ENCODE measurements around the gene TGFBR2.

TGFBR2 gene

GRCh38 chr3:30723211-30723610 is 116.8 kb downstream of the TGFBR2 start:
- TF ChIP-seq CTCF (IDR thresholded peaks at IDR 0.05; ENCODE audit: low read depth, low read length, missing control alignments), result no peak
- no peak overlapping the region for H3K4me3 ChIP-seq (ENCODE audit: low read depth, low read length)
- no peak for DNase-seq (ENCODE audit: low read depth)

DNA sequence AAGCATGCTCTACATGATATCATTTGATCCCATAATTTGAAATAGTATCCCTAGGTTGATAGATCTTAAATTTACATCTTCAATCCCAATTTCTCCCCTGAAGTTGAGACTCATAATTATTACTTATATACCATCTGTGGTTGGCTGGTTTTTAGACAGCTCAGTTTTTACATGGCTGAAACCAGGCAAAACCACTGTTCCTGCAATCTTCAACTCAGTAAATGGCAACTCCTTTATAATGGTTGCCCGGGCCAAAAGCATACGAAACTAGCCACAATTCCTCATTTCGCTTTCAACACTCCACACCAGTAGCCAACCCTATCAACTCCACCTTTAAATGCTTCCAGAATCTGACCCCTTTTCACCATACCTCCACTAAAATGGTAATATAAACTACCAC is 118.5 kb downstream of the TGFBR2 start:
- DNase-seq (ENCODE audit: low read depth), result no peak
- H3K4me3 ChIP-seq (ENCODE audit: low read depth, low read length), result no peak overlapping the region
- no peak for TF ChIP-seq CTCF (IDR thresholded peaks at IDR 0.05; ENCODE audit: low read depth, low read length, missing control alignments)

DNA sequence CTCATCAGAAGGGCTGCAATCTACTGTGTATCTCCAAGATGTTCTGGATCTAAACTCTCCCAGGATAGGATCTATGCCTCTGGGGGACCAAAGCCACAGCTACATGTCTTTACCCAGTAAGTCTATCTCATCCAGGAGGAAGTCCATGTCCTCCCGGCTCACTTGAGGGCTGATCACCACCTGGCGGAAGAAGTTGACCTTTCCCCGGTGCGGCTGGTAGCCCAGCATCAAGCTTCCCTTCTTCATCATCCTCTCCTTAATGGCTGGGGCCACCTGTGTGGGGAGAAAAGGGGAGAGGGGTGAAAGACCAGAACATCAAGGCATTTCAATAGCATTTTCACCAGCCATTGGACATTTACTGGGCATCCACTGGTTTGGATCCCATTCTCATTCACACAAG is 121.7 kb downstream of the TGFBR2 start:
- TF ChIP-seq CTCF (IDR thresholded peaks at IDR 0.05; ENCODE audit: low read depth, low read length, missing control alignments), result no peak
- H3K4me3 ChIP-seq (ENCODE audit: low read depth, low read length), result no peak overlapping the region
- DNase-seq (ENCODE audit: low read depth), result no peak

- no peak for TF ChIP-seq CTCF (IDR thresholded peaks at IDR 0.05; ENCODE audit: low read depth, low read length, missing control alignments)
- DNase-seq (ENCODE audit: low read depth), result no peak
- H3K4me3 ChIP-seq (ENCODE audit: low read depth, low read length), result no peak overlapping the region
Measured at GRCh38 chr3:30729512-30729911, 123.1 kb downstream of the TGFBR2 start.

- no peak for DNase-seq (ENCODE audit: low read depth)
- TF ChIP-seq CTCF (IDR thresholded peaks at IDR 0.05; ENCODE audit: low read depth, low read length, missing control alignments), result no peak
- no peak overlapping the region for H3K4me3 ChIP-seq (ENCODE audit: low read depth, low read length)
Measured at GRCh38 chr3:30729936-30730335, 123.5 kb downstream of the TGFBR2 start.

GRCh38 chr3:30730967-30731366 is 124.6 kb downstream of the TGFBR2 start:
- no peak for DNase-seq (ENCODE audit: low read depth)
- no peak for TF ChIP-seq CTCF (IDR thresholded peaks at IDR 0.05; ENCODE audit: low read depth, low read length, missing control alignments)

GRCh38 chr3:30733209-30733608 is 126.8 kb downstream of the TGFBR2 start:
- no peak for TF ChIP-seq CTCF (IDR thresholded peaks at IDR 0.05; ENCODE audit: low read depth, low read length, missing control alignments)
- no peak for DNase-seq (ENCODE audit: low read depth)
- no peak overlapping the region for H3K4me3 ChIP-seq (ENCODE audit: low read depth, low read length)

More at GRCh38 chr3:30730967-30731366, 124.6 kb downstream of the TGFBR2 start:
- H3K4me3 ChIP-seq (ENCODE audit: low read depth, low read length), result no peak overlapping the region
